ENCODE measurements around the gene PRKACB.
"Not testable (repeated sequence)": the region's sequence is repeated elsewhere in the genome, so short reads cannot be mapped to it uniquely, and the experiment has no call there.

The PRKACB gene

GRCh38 chr1:84271441-84272151 is 127.5 kb downstream of the PRKACB start:
- peak; percentile 65 for DNase-seq

- DNase-seq: no peak
Observed at GRCh38 chr1:84272401-84272800, 128.3 kb downstream of the PRKACB start.

GRCh38 chr1:84277343-84278059 is 133.4 kb downstream of the PRKACB start:
- no peak for DNase-seq

GRCh38 chr1:84278905-84279304 is 134.8 kb downstream of the PRKACB start:
- DNase-seq: no peak

GRCh38 chr1:84280912-84281311 is 136.8 kb downstream of the PRKACB start:
- DNase-seq: no peak

GRCh38 chr1:84282780-84283333 is 138.8 kb downstream of the PRKACB start:
- no peak for DNase-seq

- DNase-seq: no peak
Observed at GRCh38 chr1:84283381-84283780, 139.3 kb downstream of the PRKACB start.

- DNase-seq: peak; percentile 69
Observed at GRCh38 chr1:84286071-84286470, 142.0 kb downstream of the PRKACB start.

GRCh38 chr1:84287389-84287788 is 143.3 kb downstream of the PRKACB start:
- not testable (repeated sequence) for DNase-seq

All from HCEC 1CT (cell line).